MCF 10A (cell line): ENCODE results near the gene PNPO. TPM values are rescaled to one million over a fixed set of nuclear protein-coding genes. Genes with fewer than 3 reads are reported as not detected.

Experiments used
- BruUV-seq: library from RNA; stranded (reverse); fragments of 400-500 nt; replicated peaks from 2 replicates; lab custom pipeline; 2021; lab: Mats Ljungman, UMichigan
- CTCF ChIA-PET: fragments of 300-600 bp; sonication (Branson Sonifier 250); formaldehyde crosslinking; extraction: SDS; loops from one replicate; lab custom pipeline; 2021; ENCODE audit warnings: antibody characterized with exemption, inconsistent platforms; lab: Yijun Ruan, JAX
- POLR2A ChIA-PET: fragments of 300-600, 350-650 bp; sonication (Branson Sonifier 250); formaldehyde crosslinking; extraction: SDS; loops from one replicate; lab custom pipeline; 2020; ENCODE audit warnings: antibody characterized with exemption, inconsistent platforms; lab: Yijun Ruan, JAX
- DNase-seq: peaks from one replicate; pipeline ENCODE4 v3.0.0-alpha.2; 2018; ENCODE audit not compliant: unreplicated experiment
- H3K27ac Mint-ChIP-seq: one replicate; pipeline ENCODE4 v1.8.0; 2022; ENCODE audit warnings: mild to moderate bottlenecking, low read depth, mixed read lengths; ENCODE audit not compliant: unreplicated experiment
- H3K27me3 Mint-ChIP-seq: one replicate; pipeline ENCODE4 v1.8.0; 2022; ENCODE audit warnings: mixed read lengths; ENCODE audit not compliant: insufficient read depth, unreplicated experiment
- H3K36me3 Mint-ChIP-seq: one replicate; pipeline ENCODE4 v1.8.0; 2022; ENCODE audit warnings: mild to moderate bottlenecking, moderate library complexity, mixed read lengths; ENCODE audit not compliant: insufficient read depth, unreplicated experiment
- H3K4me1 Mint-ChIP-seq: one replicate; pipeline ENCODE4 v1.8.0; 2022; ENCODE audit warnings: mixed read lengths; ENCODE audit not compliant: insufficient read depth, unreplicated experiment
- H3K4me3 Mint-ChIP-seq: one replicate; pipeline ENCODE4 v1.8.0; 2022; ENCODE audit warnings: mild to moderate bottlenecking, moderate library complexity, mixed read lengths; ENCODE audit not compliant: unreplicated experiment
- H3K9me3 Mint-ChIP-seq: one replicate; pipeline ENCODE4 v1.8.0; 2022; ENCODE audit warnings: mixed read lengths; ENCODE audit not compliant: unreplicated experiment
- CTCF ChIP-seq: fragments of 200-600 bp; IDR thresholded peaks from one replicate; pipeline ENCODE4 v1.8.0; 2022; ENCODE audit warnings: antibody characterized with exemption, mild to moderate bottlenecking; ENCODE audit not compliant: unreplicated experiment
- intact Hi-C: fragments of 100-400 bp; cut with micrococcal nuclease; formaldehyde crosslinking; loops from 2 replicates; pipeline ENCODE4 v1.14.1; 2022
- total RNA-seq: library from RNA; stranded (reverse); gene quantifications from 2 replicates; pipeline ENCODE4 v1.2.3, GENCODE V29; 2022

Gene PNPO
- total RNA-seq, 1 experiment from 2014 or later, result 58.4 TPM

- BruUV-seq, result no TSS peak
- CTCF ChIA-PET, result interaction anchor here (0.8 to 1.9 kb wide), 4 partner anchors 14 to 44 kb away, joined by 3 to 9 read pairs (median 3); partner anchors contain the start of gene CDK5RAP3
- no peaks in the 10 kb centered on the region for H3K4me1 Mint-ChIP-seq
- intact Hi-C loops, result no loop called here
- DNase-seq, result no peak
- H3K4me3 Mint-ChIP-seq, result no peak overlapping the region
- H3K36me3 Mint-ChIP-seq, result no peaks in the 10 kb centered on the region
- H3K27ac Mint-ChIP-seq, result no peak overlapping the region
- no peak for TF ChIP-seq CTCF
- H3K9me3 Mint-ChIP-seq, result no peaks in the 10 kb centered on the region
- H3K27me3 Mint-ChIP-seq, result no peaks in the 10 kb centered on the region
- POLR2A ChIA-PET, result interaction anchor here (0.6 to 1.1 kb wide), 2 partner anchors 22 to 268 kb away, joined by 3 to 7 read pairs; partner anchors contain the start of gene CDK5RAP3
Observed at GRCh38 chr17:47993031-47993564, 51.7 kb downstream of the PNPO start.

DNA sequence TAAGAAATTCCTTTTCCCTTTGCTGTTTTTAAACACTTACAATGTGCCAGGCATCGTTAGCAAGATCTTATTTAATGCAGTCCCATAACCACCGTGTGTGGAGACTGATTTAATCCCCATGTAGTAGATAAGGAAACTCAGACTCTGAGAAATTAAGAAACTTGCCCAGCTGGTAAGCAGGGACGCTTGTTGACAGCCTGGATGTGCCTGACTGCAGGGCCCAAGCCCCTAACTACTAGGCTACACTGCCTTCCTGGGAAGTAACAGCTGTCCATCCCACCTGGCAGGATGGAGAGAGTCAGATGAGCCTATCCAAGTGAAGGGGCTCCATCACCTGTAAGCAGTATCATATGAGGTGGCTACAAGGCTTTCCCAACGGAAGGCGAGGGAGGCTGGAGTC is 52.6 kb downstream of the PNPO start:
- no peak for TF ChIP-seq CTCF
- POLR2A ChIA-PET, result interaction anchor here (0.6 to 1.1 kb wide), 2 partner anchors 23 to 268 kb away, joined by 3 to 7 read pairs; partner anchors contain the start of gene CDK5RAP3
- no peaks in the 10 kb centered on the region for H3K27me3 Mint-ChIP-seq
- H3K4me3 Mint-ChIP-seq, result no peak overlapping the region
- no peak overlapping the region for H3K27ac Mint-ChIP-seq
- H3K4me1 Mint-ChIP-seq, result no peaks in the 10 kb centered on the region
- no peak for DNase-seq
- H3K9me3 Mint-ChIP-seq, result no peaks in the 10 kb centered on the region
- no TSS peak for BruUV-seq
- H3K36me3 Mint-ChIP-seq, result no peaks in the 10 kb centered on the region
- intact Hi-C loops, result no loop called here
- CTCF ChIA-PET, result interaction anchor here (0.9 to 1.0 kb wide), 2 partner anchors 16 to 23 kb away, joined by 3 to 6 read pairs; partner anchors contain the start of gene CDK5RAP3

- intact Hi-C loops, result no loop called here
- Mint-ChIP-seq H3K9me3 (no peaks in the 10 kb centered on the region), H3K27ac (no peak overlapping the region), H3K27me3 (no peaks in the 10 kb centered on the region), H3K36me3 (no peaks in the 10 kb centered on the region), H3K4me1 (no peaks in the 10 kb centered on the region), H3K4me3 (no peak overlapping the region)
- POLR2A ChIA-PET, result no interaction called here
- TF ChIP-seq CTCF, result no peak
- no peak for DNase-seq
- BruUV-seq, result no TSS peak
- CTCF ChIA-PET, result interaction anchor here (0.9 to 3.4 kb wide), 2 partner anchors 16 kb away, joined by 6 to 19 read pairs; no protein-coding TSS in a partner anchor
Observed at GRCh38 chr17:47994724-47995123, 53.4 kb downstream of the PNPO start.

- Mint-ChIP-seq H3K4me1 (no peaks in the 10 kb centered on the region), H3K27ac (no peak overlapping the region), H3K4me3 (no peak overlapping the region), H3K9me3 (no peaks in the 10 kb centered on the region), H3K36me3 (no peaks in the 10 kb centered on the region), H3K27me3 (no peaks in the 10 kb centered on the region)
- BruUV-seq, result no TSS peak
- no peak for TF ChIP-seq CTCF
- no peak for DNase-seq
- intact Hi-C loops, result no loop called here
- POLR2A ChIA-PET, result no interaction called here
- CTCF ChIA-PET, result interaction anchor here (0.7 to 3.4 kb wide), 2 partner anchors 16 to 17 kb away, joined by 4 to 19 read pairs; no protein-coding TSS in a partner anchor
Observed at GRCh38 chr17:47995241-47995935, 54.0 kb downstream of the PNPO start.
